ENCODE results near the gene CTNNA2. TPM values are rescaled to one million over a fixed set of nuclear protein-coding genes. Genes with fewer than 3 reads are reported as not detected.

CTNNA2 gene
- total and polyA plus RNA-seq, 9 of the 15 experiments (the other 6 are each of a cell fraction or from before 2014, with no cell fraction given): 0.03 to 0.40 (median 0.15) TPM

- TF ChIP-seq EHMT2 (IDR thresholded peaks at IDR 0.05): peak; percentile 95
Measured at GRCh38 chr2:79511320-79511951, 1.4 kb upstream of the CTNNA2 start (continued).

GRCh38 chr2:79513711-79514110, 860 bp downstream of the CTNNA2 start:
- Histone ChIP-seq H3K27ac (ENCODE audit: extremely low read depth, low read depth, low read length) (no peak overlapping the region), H3K4me1 (replicated peaks in 1 of 2; ENCODE audit: control insufficient read depth in 2 of 2, insufficient read depth in 2 of 2, low read length in 2 of 2) (peaks cover 0 to 4% of the 10 kb centered on the region in 2 experiments; a peak in 2 of 5 replicates), H4K20me1 (replicated peaks; ENCODE audit: control insufficient read depth, insufficient read depth, low read length) (no peaks in the 10 kb centered on the region), H3K4me3 (no peak overlapping the region), H3K9me1 (ENCODE audit: control insufficient read depth, insufficient read depth, low read length) (no peaks in the 10 kb centered on the region), H3K79me2 (ENCODE audit: control insufficient read depth, insufficient read depth, low read length) (no peaks in the 10 kb centered on the region), H3K27me3 (ENCODE audit: control insufficient read depth in 2 of 2, insufficient read depth in 2 of 2, low read length in 2 of 2) (no peaks in the 10 kb centered on the region), H3K9me3 (replicated peaks; ENCODE audit: control insufficient read depth, insufficient read depth, low read depth, low read length) (no peaks in the 10 kb centered on the region), H2AFZ (ENCODE audit: low read depth, low read length) (no peak overlapping the region), H3K36me3 (ENCODE audit: control insufficient read depth, insufficient read depth, low read length) (no peaks in the 10 kb centered on the region), H3K9ac (ENCODE audit: insufficient read depth in 1 of 2, low read depth in 2 of 2, low read length in 2 of 2) (no peak overlapping the region), H3K4me2 (ENCODE audit: insufficient read depth, low read length) (no peak overlapping the region)
- ATAC-seq (no peak), DNase-seq (ENCODE audit: extremely low read depth in 1 of 4, low spot score in 3 of 4) (no peak), FAIRE-seq (no peak)
- WGBS (ENCODE audit: insufficient coverage, low coverage, missing lambda C conversion rate): 0% methylated on average over 1 of the region's 4 CpGs
- intact Hi-C loops (cut with micrococcal nuclease): no loop called here
- ChIA-PET POLR2A (no interaction called here), CTCF (ENCODE audit: low intra/inter-chr PET ratio) (no interaction called here)
- no peak for TF ChIP-seq RBFOX2 (IDR thresholded peaks at IDR 0.05; ENCODE audit: low read depth, low read length)
- TF ChIP-seq CREB3L1 (IDR thresholded peaks at IDR 0.05; ENCODE audit: borderline replicate concordance, low read depth): no peak
- in situ Hi-C loops (cut with MboI): no loop called here
- BruUV-seq (replicated peaks): no TSS peak

Data from K562 (cell line).